Endothelial cell of umbilical vein (primary cell): ENCODE measurements around the gene DNMT3B. TPM values are rescaled to one million over a fixed set of nuclear protein-coding genes. Genes with fewer than 3 reads are reported as not detected.

Experiments
- BruUV-seq: library from RNA; stranded (reverse); fragments of 400-500 nt; replicated peaks from 2 replicates; lab custom pipeline; 2021; lab: Mats Ljungman, UMichigan
- CTCF ChIA-PET: fragments of 300-600, 350-600 bp; sonication (Branson Sonifier 250); formaldehyde crosslinking; loops from one replicate; lab custom pipeline; 2021; ENCODE audit warnings: antibody characterized with exemption, inconsistent platforms; lab: Charles Lee
- POLR2A ChIA-PET: fragments of 300-600, 350-600 bp; sonication (Branson Sonifier 250); formaldehyde crosslinking; loops from one replicate; lab custom pipeline; 2021; ENCODE audit warnings: antibody characterized with exemption, inconsistent platforms; lab: Charles Lee
- DNase-seq: peaks from one replicate; pipeline ENCODE4 v3.0.0-alpha.2; 2011; ENCODE audit warnings: low read depth, low spot score
- FAIRE-seq: peaks from 2 replicates; lab custom pipeline; 2011; peaks lifted over from hg19 to GRCh38; lab: Jason Lieb, UNC
- H2AFZ ChIP-seq: 2 replicates; pipeline ENCODE4 v1.6.0; 2012; ENCODE audit warnings: low read depth, low read length, control low read depth, inconsistent platforms
- H3K27ac ChIP-seq: 2 replicates; pipeline ENCODE4 v1.5.1; 2011; ENCODE audit warnings: low read depth, mild to moderate bottlenecking, control low read depth, low read length, moderate library complexity; ENCODE audit not compliant: insufficient read depth
- H3K27me3 ChIP-seq, 2 experiments: 2 replicates each; pipeline versions ENCODE4 v1.6.0 to v1.6.1; 2011; ENCODE audit warnings: low read length in 2 of 2, mixed read lengths in 1 of 2; ENCODE audit not compliant: control insufficient read depth in 2 of 2, insufficient read depth in 2 of 2
- H3K36me3 ChIP-seq, 2 experiments: 2 replicates in 1 of 2; 3 replicates in 1 of 2; pipeline ENCODE4 v1.5.1; 2011; ENCODE audit warnings: low read length in 2 of 2, mild to moderate bottlenecking in 1 of 2, moderate library complexity in 1 of 2; ENCODE audit not compliant: control insufficient read depth in 2 of 2, insufficient read depth in 2 of 2; ENCODE audit errors: extremely low read depth in 1 of 2
- H3K4me1 ChIP-seq: 3 replicates; pipeline ENCODE4 v1.5.1; 2011; ENCODE audit warnings: mild to moderate bottlenecking, low read length; ENCODE audit not compliant: control insufficient read depth, insufficient read depth; ENCODE audit errors: extremely low read depth
- H3K4me2 ChIP-seq: 2 replicates; pipeline ENCODE4 v1.6.1; 2011; ENCODE audit warnings: low read length, control low read depth, mixed read lengths; ENCODE audit not compliant: insufficient read depth
- H3K4me3 ChIP-seq, 3 experiments: fragments of 200-600 bp in 1 of 3; sonication (generic), shearing (Covaris generic) in 1 of 3; replicated peaks in 1 of 3; 2 replicates each; pipeline ENCODE4 v1.5.1; 2011 to 2016; ENCODE audit warnings: control low read depth in 3 of 3, low read length in 3 of 3, mild to moderate bottlenecking in 2 of 3, inconsistent platforms in 1 of 3, low read depth in 1 of 3, moderate library complexity in 1 of 3; ENCODE audit not compliant: insufficient read depth in 1 of 3
- H3K79me2 ChIP-seq: 2 replicates; pipeline ENCODE4 v1.6.0; 2012; ENCODE audit warnings: low read length, inconsistent platforms; ENCODE audit not compliant: control insufficient read depth, insufficient read depth
- H3K9ac ChIP-seq: replicated peaks from 2 replicates; pipeline ENCODE3; 2011; ENCODE audit warnings: low read length, control low read depth; ENCODE audit not compliant: insufficient read depth; ENCODE audit errors: extremely low read depth
- H3K9me1 ChIP-seq: replicated peaks from 3 replicates; pipeline ENCODE4 v1.6.0; 2011; ENCODE audit warnings: mild to moderate bottlenecking, low read length; ENCODE audit not compliant: control insufficient read depth, insufficient read depth; ENCODE audit errors: extremely low read depth
- H3K9me3 ChIP-seq: replicated peaks from 2 replicates; pipeline ENCODE4 v1.5.1; 2012; ENCODE audit warnings: low read length, inconsistent platforms; ENCODE audit not compliant: control insufficient read depth, insufficient read depth
- H4K20me1 ChIP-seq: replicated peaks from 2 replicates; pipeline ENCODE3; 2011; ENCODE audit warnings: mild to moderate bottlenecking, low read length; ENCODE audit not compliant: control insufficient read depth, insufficient read depth; ENCODE audit errors: extremely low read depth
- CTCF ChIP-seq, 2 donors: IDR thresholded peaks; 1 replicate in 1 of 2; 2 replicates in 1 of 2; pipeline ENCODE4 v1.5.1; 2011; ENCODE audit warnings: low read length in 2 of 2, mild to moderate bottlenecking in 2 of 2, moderate library complexity in 2 of 2, control low read depth in 1 of 2, inconsistent platforms in 1 of 2, low read depth in 1 of 2; ENCODE audit not compliant: insufficient read depth in 1 of 2; ENCODE audit errors: extremely low read depth in 1 of 2
- EZH2 ChIP-seq: IDR thresholded peaks from 2 replicates; pipeline ENCODE4 v1.6.1; 2012; ENCODE audit warnings: borderline replicate concordance, low read depth, mild to moderate bottlenecking, moderate library complexity, low read length, inconsistent platforms; ENCODE audit not compliant: severe bottlenecking
- FOS ChIP-seq: IDR thresholded peaks from 2 replicates; pipeline ENCODE4 v1.6.1; 2011; ENCODE audit warnings: mild to moderate bottlenecking, low read length, moderate library complexity, borderline replicate concordance; ENCODE audit not compliant: insufficient read depth
- GATA2 ChIP-seq: IDR thresholded peaks from 2 replicates; pipeline ENCODE4 v1.7.0; 2011; ENCODE audit warnings: low read depth, mild to moderate bottlenecking, moderate library complexity, mixed read lengths, low read length; ENCODE audit not compliant: insufficient read length, insufficient read depth
- JUN ChIP-seq: IDR thresholded peaks from 2 replicates; pipeline ENCODE4 v1.6.1; 2011; ENCODE audit warnings: borderline replicate concordance, low read depth; ENCODE audit not compliant: insufficient read length, insufficient read depth
- MAX ChIP-seq: IDR thresholded peaks from 2 replicates; pipeline ENCODE4 v1.6.1; 2011; ENCODE audit not compliant: insufficient read depth, insufficient read length
- MYC ChIP-seq: IDR thresholded peaks from one replicate; pipeline ENCODE4 v1.6.1; 2011; ENCODE audit warnings: mild to moderate bottlenecking, low read depth, low read length
- POLR2A ChIP-seq: IDR thresholded peaks from 2 replicates; pipeline ENCODE4 v1.6.1; 2012; ENCODE audit warnings: low read depth, mild to moderate bottlenecking, control low read depth, low read length
- POLR2AphosphoS5 ChIP-seq: IDR thresholded peaks from 2 replicates; pipeline ENCODE4 v1.6.1; 2012; ENCODE audit warnings: low read depth, mild to moderate bottlenecking, control low read depth, low read length, moderate library complexity; ENCODE audit not compliant: insufficient read depth
- dilution Hi-C: fragments of 300-500 bp; cut with MboI; formaldehyde crosslinking; loops from one replicate; pipeline ENCODE4 v1.15.0; 2019; ENCODE audit warnings: low sequenced_read_pairs; ENCODE audit not compliant: extremely low pct_ligation_motif_present
- intact Hi-C: fragments of 100-400 bp; cut with micrococcal nuclease; formaldehyde crosslinking; loops from one replicate; pipeline ENCODE4 v1.10.0; 2022
- polyA plus RNA-seq, 4 experiments: library from polyadenylated mRNA; depleted of rRNA in 3 of 4; stranded (reverse) in 3 of 4; unstranded in 1 of 4; fragments of >200 nt; gene quantifications; 2 replicates each; pipeline versions ENCODE4 v1.2.1 to v1.2.3, GENCODE V29; 2011 to 2012; ENCODE audit warnings: missing spikeins in 1 of 4
- total RNA-seq: library from RNA; stranded (reverse); gene quantifications from 2 replicates; pipeline ENCODE4 v1.2.3, GENCODE V29; 2021

The DNMT3B gene
- total and polyA plus RNA-seq, 2 donors (not counting 3 experiments of a cell fraction or from before 2014, with no cell fraction given), result 3.6 to 6.8 TPM

GRCh38 chr20:32763202-32764004 lies 1.2 kb downstream of the DNMT3B start:
- peak overlapping the region; percentile 95 for H2AFZ ChIP-seq
- CTCF ChIA-PET, result interaction anchor here (1.0 to 7.3 kb wide), 11 partner anchors 13 to 90 kb away, joined by 3 to 77 read pairs (median 7); partner anchors contain the start of genes C20orf203 and COMMD7
- H3K27ac ChIP-seq, result no peak overlapping the region
- no peak overlapping the region for H3K9ac ChIP-seq
- TF ChIP-seq FOS (no peak), MYC (no peak), CTCF (IDR thresholded peaks at IDR 0.05; ENCODE audit: extremely low read depth in 1 of 2, insufficient read depth in 1 of 2, low read depth in 1 of 2, low read length in 2 of 2) (no peak), POLR2AphosphoS5 (no peak), GATA2 (no peak), POLR2A (no peak), EZH2 (no peak), MAX (no peak), JUN (no peak)
- H3K4me2 ChIP-seq, result peak overlapping the region; percentile 74
- no peaks in the 10 kb centered on the region for H3K9me3 ChIP-seq
- no peaks in the 10 kb centered on the region for H3K9me1 ChIP-seq
- H3K4me1 ChIP-seq, result peaks cover 14% of the 10 kb centered on the region
- no peaks in the 10 kb centered on the region for H3K79me2 ChIP-seq
- H3K4me3 ChIP-seq, result peak overlapping the region; percentile 73 to 92 (median 88)
- no peaks in the 10 kb centered on the region for H3K36me3 ChIP-seq
- FAIRE-seq (no peak), DNase-seq (no peak)
- intact Hi-C loops, result loop anchor here (1.0 kb wide), 1 partner anchor 89 kb away; no protein-coding TSS in a partner anchor
- H3K27me3 ChIP-seq, result no peaks in the 10 kb centered on the region
- H4K20me1 ChIP-seq, result no peaks in the 10 kb centered on the region
- dilution Hi-C loops, result no loop called here
- POLR2A ChIA-PET, result interaction anchor here (0.9 kb wide), 1 partner anchor 20 kb away, joined by 5 read pairs; the partner anchor contains the start of gene COMMD7
- TSS peak; percentile 22 for BruUV-seq
